Lower leg skin (tissue), 4 donors: ENCODE data around the gene ZNF862. TPM values are rescaled to one million over a fixed set of nuclear protein-coding genes. Genes with fewer than 3 reads are reported as not detected.

Experiments used
- DNase-seq, 2 donors: peaks; one replicate each; pipeline ENCODE4 v3.0.0-alpha.2; 2019; ENCODE audit warnings: low spot score in 2 of 2
- H3K4me3 ChIP-seq: fragments of 200-600 bp; sonication (generic); 2 replicates; pipeline ENCODE4 v1.5.1; 2017; ENCODE audit warnings: mild to moderate bottlenecking, low read depth; ENCODE audit not compliant: poor library complexity, severe bottlenecking
- POLR2A ChIP-seq, 2 donors: fragments of 450-650 bp; IDR thresholded peaks; one replicate each; pipeline ENCODE4 v1.6.1; 2016 to 2017; ENCODE audit warnings: antibody characterized with exemption in 2 of 2, mild to moderate bottlenecking in 1 of 2, moderate library complexity in 1 of 2
- WGBS, 2 donors: methylation state at CpG; one replicate each; pipeline ENCODE4 v1.1.5; 2018; 5-methylcytosine and 5-hydroxymethylcytosine counted together
- intact Hi-C: fragments of 100-400 bp; cut with DNase I; formaldehyde crosslinking; loops from one replicate; pipeline ENCODE4 v1.15.0; 2023; ENCODE audit warnings: low total_unique reads
- total RNA-seq, 4 donors: library from RNA; depleted of rRNA; stranded (reverse); fragments of >200 nt; gene quantifications; one replicate each; pipeline ENCODE4 v1.1.0, GENCODE V29; 2016
- TF ChIP-seq, protein P1 (sequence below), 3 donors: fragments of 450-650 bp; IDR thresholded peaks; one replicate each; pipeline ENCODE4 v1.5.1; 2016; ENCODE audit warnings: antibody characterized with exemption in 3 of 3, mild to moderate bottlenecking in 3 of 3, moderate library complexity in 2 of 3

Gene ZNF862
- total RNA-seq, 4 donors from 2014 or later, result 12.8 to 34.3 (median 22.3) TPM

DNA sequence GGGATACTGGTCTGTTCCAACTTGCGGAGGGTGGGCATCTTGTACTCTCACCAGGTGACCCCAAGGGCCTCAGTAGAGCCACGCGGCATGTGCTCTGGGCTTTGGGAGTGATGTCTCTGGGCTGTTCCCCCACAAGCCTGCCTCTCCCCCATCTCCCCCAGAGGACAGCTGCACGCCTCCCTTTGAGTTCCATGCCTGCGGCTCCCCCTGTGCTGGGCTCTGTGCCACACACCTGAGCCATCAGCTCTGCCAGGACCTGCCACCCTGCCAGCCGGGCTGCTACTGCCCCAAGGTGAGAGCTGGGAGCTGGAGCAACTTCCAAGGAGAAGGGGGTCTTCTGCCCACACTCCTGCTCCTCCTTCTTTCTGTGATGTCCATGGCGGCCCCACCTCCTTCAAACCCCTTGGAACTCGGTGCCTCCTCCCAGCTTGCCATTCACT, 15.0 kb upstream of the ZNF862 start:
- WGBS, 2 donors, result 62 to 68% methylated on average over 8 of the region's 8 CpGs
- no peak for DNase-seq
- intact Hi-C loops, result no loop called here
- TF ChIP-seq POLR2A (IDR thresholded peaks at IDR 0.05), result no peak
- TF ChIP-seq, protein P1, sequence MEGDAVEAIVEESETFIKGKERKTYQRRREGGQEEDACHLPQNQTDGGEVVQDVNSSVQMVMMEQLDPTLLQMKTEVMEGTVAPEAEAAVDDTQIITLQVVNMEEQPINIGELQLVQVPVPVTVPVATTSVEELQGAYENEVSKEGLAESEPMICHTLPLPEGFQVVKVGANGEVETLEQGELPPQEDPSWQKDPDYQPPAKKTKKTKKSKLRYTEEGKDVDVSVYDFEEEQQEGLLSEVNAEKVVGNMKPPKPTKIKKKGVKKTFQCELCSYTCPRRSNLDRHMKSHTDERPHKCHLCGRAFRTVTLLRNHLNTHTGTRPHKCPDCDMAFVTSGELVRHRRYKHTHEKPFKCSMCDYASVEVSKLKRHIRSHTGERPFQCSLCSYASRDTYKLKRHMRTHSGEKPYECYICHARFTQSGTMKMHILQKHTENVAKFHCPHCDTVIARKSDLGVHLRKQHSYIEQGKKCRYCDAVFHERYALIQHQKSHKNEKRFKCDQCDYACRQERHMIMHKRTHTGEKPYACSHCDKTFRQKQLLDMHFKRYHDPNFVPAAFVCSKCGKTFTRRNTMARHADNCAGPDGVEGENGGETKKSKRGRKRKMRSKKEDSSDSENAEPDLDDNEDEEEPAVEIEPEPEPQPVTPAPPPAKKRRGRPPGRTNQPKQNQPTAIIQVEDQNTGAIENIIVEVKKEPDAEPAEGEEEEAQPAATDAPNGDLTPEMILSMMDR (IDR thresholded peaks at IDR 0.05), result no peak
- H3K4me3 ChIP-seq, result no peak overlapping the region

DNA sequence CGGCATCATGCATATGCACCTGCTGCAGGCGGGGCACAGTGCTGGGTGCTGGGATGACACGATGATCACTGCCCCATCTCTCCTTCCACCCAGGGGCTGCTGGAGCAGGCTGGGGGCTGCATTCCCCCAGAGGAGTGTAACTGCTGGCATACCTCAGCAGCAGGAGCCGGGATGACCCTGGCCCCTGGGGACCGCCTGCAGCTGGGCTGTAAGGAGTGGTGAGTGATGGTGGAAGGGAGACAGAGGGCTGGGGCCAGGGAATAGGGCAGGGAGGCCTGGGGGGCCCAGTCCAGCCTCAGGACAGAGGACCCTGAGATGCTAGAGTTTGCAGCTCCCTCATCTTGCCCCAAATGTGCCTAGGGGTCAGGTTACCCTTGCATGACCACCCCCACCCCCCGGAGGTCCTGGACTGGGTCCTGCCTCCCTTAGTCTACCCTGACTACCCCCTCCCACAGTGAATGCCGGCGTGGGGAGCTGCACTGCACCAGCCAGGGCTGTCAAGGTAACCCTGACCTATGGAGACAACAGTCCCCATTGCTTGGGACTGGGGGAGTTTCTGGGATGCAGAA, 14.5 kb upstream of the ZNF862 start:
- H3K4me3 ChIP-seq, result no peak overlapping the region
- TF ChIP-seq, protein P1 (IDR thresholded peaks at IDR 0.05), result no peak
- no peak for TF ChIP-seq POLR2A (IDR thresholded peaks at IDR 0.05)
- intact Hi-C loops, result no loop called here
- DNase-seq, result no peak
- WGBS, 2 donors, result 68 to 75% methylated on average over 8 of the region's 8 CpGs

DNA sequence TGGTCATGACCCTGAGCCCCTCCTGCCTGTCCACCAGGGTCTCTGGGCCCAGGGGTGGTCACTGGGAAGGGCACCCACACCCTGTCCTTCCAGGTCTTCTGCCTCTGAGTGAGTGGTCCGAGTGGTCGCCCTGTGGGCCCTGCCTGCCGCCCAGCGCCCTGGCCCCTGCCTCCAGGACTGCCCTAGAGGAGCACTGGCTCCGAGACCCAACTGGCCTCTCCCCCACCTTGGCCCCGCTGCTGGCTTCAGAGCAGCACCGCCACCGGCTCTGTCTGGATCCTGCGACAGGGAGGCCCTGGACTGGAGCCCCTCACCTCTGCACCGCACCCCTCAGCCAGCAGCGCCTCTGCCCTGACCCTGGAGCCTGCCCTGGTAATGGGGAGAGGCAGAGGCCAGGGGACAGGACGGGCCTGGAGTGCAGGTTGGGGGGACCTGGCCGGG, 13.9 kb upstream of the ZNF862 start:
- 91 to 93% methylated on average over 9 to 13 of the region's 13 CpGs for WGBS, 2 donors
- intact Hi-C loops, result no loop called here
- TF ChIP-seq, protein P1 (IDR thresholded peaks at IDR 0.05), result no peak
- TF ChIP-seq POLR2A (IDR thresholded peaks at IDR 0.05), result no peak

DNA sequence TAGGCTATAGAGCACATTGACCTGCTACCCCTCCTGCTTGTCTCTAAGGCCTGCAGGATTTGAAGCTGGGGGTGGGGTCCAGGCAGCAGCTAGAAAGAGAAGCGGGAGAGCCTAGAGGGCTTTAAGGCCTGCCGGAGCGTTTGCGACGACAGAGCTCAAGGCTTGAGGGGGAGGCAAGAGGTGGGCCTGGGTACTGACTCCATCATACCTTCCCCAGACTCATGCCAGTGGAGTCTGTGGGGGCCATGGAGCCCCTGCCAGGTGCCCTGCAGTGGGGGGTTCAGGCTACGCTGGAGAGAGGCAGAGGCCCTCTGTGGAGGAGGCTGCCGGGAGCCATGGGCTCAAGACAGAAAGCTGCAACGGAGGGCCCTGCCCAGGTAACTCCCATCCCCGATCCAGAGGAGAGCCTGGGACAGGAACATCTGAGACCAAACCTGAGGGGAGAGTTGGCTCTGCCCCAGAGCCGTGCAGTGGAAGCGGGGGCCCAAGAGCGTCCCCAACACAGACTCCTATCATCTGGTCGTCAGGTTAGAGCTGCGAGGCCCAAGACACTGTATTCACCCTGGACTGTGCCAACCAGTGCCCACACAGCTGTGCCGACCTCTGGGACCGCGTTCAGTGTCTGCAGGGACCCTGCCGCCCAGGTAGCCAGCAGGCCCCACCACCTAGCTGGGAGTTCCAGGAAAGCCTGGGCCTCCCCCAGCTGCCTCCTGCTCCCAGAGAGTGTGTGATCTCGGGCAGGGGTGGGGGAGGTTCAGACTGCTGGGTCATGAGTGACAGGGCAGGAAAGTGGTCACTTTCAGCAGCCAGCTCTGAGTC, 13.2 kb upstream of the ZNF862 start:
- 89 to 92% methylated on average over 19 of the region's 19 CpGs for WGBS, 2 donors
- no peak overlapping the region for H3K4me3 ChIP-seq
- intact Hi-C loops, result no loop called here
- no peak for DNase-seq
- no peak for TF ChIP-seq POLR2A (IDR thresholded peaks at IDR 0.05)
- TF ChIP-seq, protein P1 (IDR thresholded peaks at IDR 0.05), result no peak

More for the DNA sequence above, 13.9 kb upstream of the ZNF862 start:
- no peak for DNase-seq
- no peak overlapping the region for H3K4me3 ChIP-seq

DNA sequence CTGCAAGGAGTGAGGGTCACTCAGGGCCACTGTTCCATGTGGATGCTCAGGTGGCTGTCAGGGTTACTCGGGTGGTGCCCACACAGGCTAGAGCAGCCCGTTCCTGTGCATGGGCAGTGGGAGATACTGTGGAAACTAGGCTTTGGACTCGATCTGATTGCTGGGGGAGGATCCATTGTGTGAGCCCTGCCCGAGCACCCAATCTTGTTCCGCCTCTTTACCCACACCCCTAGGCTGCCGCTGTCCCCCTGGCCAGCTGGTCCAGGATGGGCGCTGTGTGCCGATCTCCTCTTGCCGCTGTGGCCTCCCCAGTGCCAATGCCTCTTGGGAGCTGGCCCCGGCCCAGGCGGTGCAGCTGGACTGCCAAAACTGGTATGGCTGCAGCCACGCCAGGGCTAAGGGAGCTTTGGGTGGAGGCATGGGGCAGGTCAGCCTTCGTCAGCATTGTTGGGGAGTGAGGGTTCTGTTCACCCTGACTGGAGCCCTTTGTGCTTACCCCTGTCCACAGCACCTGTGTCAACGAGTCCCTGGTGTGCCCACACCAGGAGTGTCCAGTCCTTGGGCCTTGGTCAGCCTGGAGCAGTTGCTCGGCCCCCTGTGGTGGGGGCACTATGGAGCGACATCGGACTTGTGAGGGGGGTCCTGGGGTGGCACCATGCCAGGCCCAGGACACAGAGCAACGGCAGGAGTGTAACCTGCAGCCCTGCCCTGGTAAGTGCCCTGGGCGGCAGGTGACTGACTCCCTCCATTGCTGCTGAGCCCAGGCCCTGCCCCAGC, 12.4 kb upstream of the ZNF862 start:
- DNase-seq, result no peak
- WGBS, 2 donors, result 65 to 86% methylated on average over 15 to 18 of the region's 19 CpGs
- intact Hi-C loops, result no loop called here
- TF ChIP-seq, protein P1 (IDR thresholded peaks at IDR 0.05), result no peak
- TF ChIP-seq POLR2A (IDR thresholded peaks at IDR 0.05), result no peak
- H3K4me3 ChIP-seq, result no peak overlapping the region
